Activated CD4-positive, alpha-beta memory T cell treated with anti-CD3 and anti-CD28 coated beads for 36 hours (primary cell): ENCODE data around the gene HINT3. TPM values are rescaled to one million over a fixed set of nuclear protein-coding genes. Genes with fewer than 3 reads are reported as not detected.
A peak's percentile ranks its signal among the peaks of the same experiment; 100 is the strongest.

ENCODE experiments used
- CTCF ChIA-PET: fragments of 350-600 bp; sonication (Branson Sonifier 250); formaldehyde crosslinking; loops from one replicate; lab custom pipeline; 2021; ENCODE audit warnings: antibody characterized with exemption, inconsistent platforms; lab: Charles Lee
- POLR2A ChIA-PET: fragments of 350-600 bp; sonication (Branson Sonifier 250); formaldehyde crosslinking; loops from one replicate; lab custom pipeline; 2021; ENCODE audit warnings: antibody characterized with exemption; lab: Charles Lee
- DNase-seq: peaks from one replicate; pipeline ENCODE4 v3.0.0-alpha.2; 2020
- H3K27ac Mint-ChIP-seq: one replicate; pipeline ENCODE4 v1.8.0; 2021; ENCODE audit warnings: mixed read lengths
- H3K27me3 Mint-ChIP-seq: one replicate; pipeline ENCODE4 v1.8.0; 2021; ENCODE audit warnings: mixed read lengths
- H3K36me3 Mint-ChIP-seq: one replicate; pipeline ENCODE4 v1.8.0; 2021; ENCODE audit warnings: mixed read lengths
- H3K4me1 Mint-ChIP-seq: one replicate; pipeline ENCODE4 v1.8.0; 2021; ENCODE audit warnings: low read depth, mixed read lengths
- H3K4me3 Mint-ChIP-seq: one replicate; pipeline ENCODE4 v1.8.0; 2021; ENCODE audit warnings: mild to moderate bottlenecking, mixed read lengths
- H3K9me3 Mint-ChIP-seq: one replicate; pipeline ENCODE4 v1.8.0; 2021; ENCODE audit warnings: mixed read lengths
- intact Hi-C: fragments of 100-400 bp; cut with micrococcal nuclease; formaldehyde crosslinking; loops from one replicate; pipeline ENCODE4 v1.15.1; 2023
- total RNA-seq, 2 experiments: library from RNA; stranded (reverse); gene quantifications; one replicate each; pipeline ENCODE4 v1.2.3, GENCODE V29; 2021

HINT3 gene
- total RNA-seq, 2 experiments from 2014 or later = 9.6 to 9.8 TPM

GRCh38 chr6:125940247-125941041, 16.1 kb upstream of the HINT3 start:
- DNase-seq = no peak
- no peaks in the 10 kb centered on the region for H3K36me3 Mint-ChIP-seq
- intact Hi-C loops = no loop called here
- H3K4me1 Mint-ChIP-seq = peaks cover 21% of the 10 kb centered on the region
- ChIA-PET POLR2A (interaction anchor here (0.8 kb wide), 1 partner anchor 11 kb away, joined by 4 read pairs; no protein-coding TSS in a partner anchor), CTCF (interaction anchor here (0.7 to 2.1 kb wide), 4 partner anchors 16 to 34 kb away, joined by 3 to 8 read pairs (median 5); partner anchors contain the start of gene HINT3)
- H3K27me3 Mint-ChIP-seq = peaks cover 3% of the 10 kb centered on the region
- peaks cover 4% of the 10 kb centered on the region for H3K9me3 Mint-ChIP-seq
- H3K27ac Mint-ChIP-seq = no peak overlapping the region
- H3K4me3 Mint-ChIP-seq = no peak overlapping the region

GRCh38 chr6:125942672-125943527, 13.7 kb upstream of the HINT3 start:
- CTCF ChIA-PET = interaction anchor here (0.6 to 1.6 kb wide), 3 partner anchors 10 to 54 kb away, joined by 3 to 7 read pairs (median 6); partner anchors contain the start of gene HINT3

GRCh38 chr6:125943528-125944433, 12.8 kb upstream of the HINT3 start:
- intact Hi-C loops = no loop called here
- Mint-ChIP-seq H3K4me1 (peaks cover 25% of the 10 kb centered on the region), H3K36me3 (no peaks in the 10 kb centered on the region), H3K27ac (no peak overlapping the region), H3K9me3 (no peaks in the 10 kb centered on the region), H3K27me3 (peaks cover 5% of the 10 kb centered on the region), H3K4me3 (no peak overlapping the region)
- CTCF ChIA-PET = interaction anchor here (0.7 to 1.6 kb wide), 3 partner anchors 9 to 749 kb away, joined by 4 to 7 read pairs (median 6); partner anchors contain the start of gene HINT3
- POLR2A ChIA-PET = interaction anchor here (0.6 to 0.7 kb wide), 2 partner anchors 12 to 77 kb away, joined by 3 read pairs; no protein-coding TSS in a partner anchor
- no peak for DNase-seq

More at GRCh38 chr6:125942672-125943527, 13.7 kb upstream of the HINT3 start:
- POLR2A ChIA-PET = interaction anchor here (0.6 kb wide), 1 partner anchor 13 kb away, joined by 3 read pairs; no protein-coding TSS in a partner anchor
- Mint-ChIP-seq H3K27me3 (peaks cover 3% of the 10 kb centered on the region), H3K9me3 (no peaks in the 10 kb centered on the region), H3K27ac (no peak overlapping the region), H3K4me3 (no peak overlapping the region), H3K4me1 (peaks cover 25% of the 10 kb centered on the region), H3K36me3 (no peaks in the 10 kb centered on the region)
- intact Hi-C loops = no loop called here
- DNase-seq = no peak

- intact Hi-C loops = no loop called here
- POLR2A ChIA-PET = interaction anchor here (0.7 kb wide), 1 partner anchor 78 kb away, joined by 3 read pairs; no protein-coding TSS in a partner anchor
These were observed 12.1 kb upstream of the HINT3 start for GRCh38 chr6:125944434-125944816.

GRCh38 chr6:125944896-125945295, 11.7 kb upstream of the HINT3 start:
- peaks cover 16% of the 10 kb centered on the region for H3K4me1 Mint-ChIP-seq
- ChIA-PET CTCF (interaction anchor here (0.7 kb wide), 1 partner anchor 750 kb away, joined by 4 read pairs; no protein-coding TSS in a partner anchor), POLR2A (interaction anchor here (0.7 kb wide), 1 partner anchor 78 kb away, joined by 3 read pairs; no protein-coding TSS in a partner anchor)
- no peak overlapping the region for H3K4me3 Mint-ChIP-seq
- H3K36me3 Mint-ChIP-seq = no peaks in the 10 kb centered on the region
- no peaks in the 10 kb centered on the region for H3K9me3 Mint-ChIP-seq
- H3K27ac Mint-ChIP-seq = no peak overlapping the region
- H3K27me3 Mint-ChIP-seq = peaks cover 4% of the 10 kb centered on the region
- intact Hi-C loops = no loop called here
- no peak for DNase-seq

More at GRCh38 chr6:125944434-125944816, 12.1 kb upstream of the HINT3 start:
- Mint-ChIP-seq H3K4me3 (no peak overlapping the region), H3K27ac (no peak overlapping the region), H3K36me3 (no peaks in the 10 kb centered on the region), H3K9me3 (no peaks in the 10 kb centered on the region), H3K27me3 (peaks cover 5% of the 10 kb centered on the region), H3K4me1 (peaks cover 20% of the 10 kb centered on the region)
- DNase-seq = no peak
- CTCF ChIA-PET = interaction anchor here (0.7 to 1.5 kb wide), 2 partner anchors 9 to 749 kb away, joined by 4 to 6 read pairs; no protein-coding TSS in a partner anchor

GRCh38 chr6:125945378-125946141, 11.0 kb upstream of the HINT3 start:
- intact Hi-C loops = no loop called here
- no peaks in the 10 kb centered on the region for H3K36me3 Mint-ChIP-seq

GRCh38 chr6:125947615-125948014, 9.0 kb upstream of the HINT3 start:
- no peak overlapping the region for H3K4me3 Mint-ChIP-seq
- intact Hi-C loops = no loop called here
- H3K27ac Mint-ChIP-seq = no peak overlapping the region
- ChIA-PET POLR2A (interaction anchor here (0.9 kb wide), 1 partner anchor 9 kb away, joined by 3 read pairs; the partner anchor contains the start of gene HINT3), CTCF (interaction anchor here (3.7 kb wide), 1 partner anchor 9 kb away, joined by 26 read pairs; the partner anchor contains the start of gene HINT3)
- H3K36me3 Mint-ChIP-seq = no peaks in the 10 kb centered on the region
- no peaks in the 10 kb centered on the region for H3K9me3 Mint-ChIP-seq
- H3K4me1 Mint-ChIP-seq = peaks cover 15% of the 10 kb centered on the region
- peaks cover 9% of the 10 kb centered on the region for H3K27me3 Mint-ChIP-seq
- no peak for DNase-seq

More at GRCh38 chr6:125945378-125946141, 11.0 kb upstream of the HINT3 start:
- H3K27ac Mint-ChIP-seq = no peak overlapping the region
- ChIA-PET CTCF (interaction anchor here (1.1 to 3.7 kb wide), 2 partner anchors 11 to 155 kb away, joined by 3 to 26 read pairs; partner anchors contain the start of genes HINT3 and NCOA7), POLR2A (no interaction called here)
- peaks cover 4% of the 10 kb centered on the region for H3K27me3 Mint-ChIP-seq
- H3K4me1 Mint-ChIP-seq = peaks cover 15% of the 10 kb centered on the region
- no peaks in the 10 kb centered on the region for H3K9me3 Mint-ChIP-seq
- DNase-seq = no peak
- no peak overlapping the region for H3K4me3 Mint-ChIP-seq

- no peak for DNase-seq
- intact Hi-C loops = no loop called here
- CTCF ChIA-PET = interaction anchor here (3.7 kb wide), 1 partner anchor 8 kb away, joined by 26 read pairs; the partner anchor contains the start of gene HINT3
- no peak overlapping the region for H3K27ac Mint-ChIP-seq
- peaks cover 10% of the 10 kb centered on the region for H3K27me3 Mint-ChIP-seq
- no peak overlapping the region for H3K4me3 Mint-ChIP-seq
- H3K9me3 Mint-ChIP-seq = no peaks in the 10 kb centered on the region
- H3K4me1 Mint-ChIP-seq = peaks cover 15% of the 10 kb centered on the region
- POLR2A ChIA-PET = no interaction called here
- no peaks in the 10 kb centered on the region for H3K36me3 Mint-ChIP-seq
These were observed 8.1 kb upstream of the HINT3 start for GRCh38 chr6:125948455-125948854.

GRCh38 chr6:125949069-125949468, 7.5 kb upstream of the HINT3 start:
- no peaks in the 10 kb centered on the region for H3K36me3 Mint-ChIP-seq
- H3K9me3 Mint-ChIP-seq = no peaks in the 10 kb centered on the region
- H3K4me3 Mint-ChIP-seq = no peak overlapping the region
- ChIA-PET POLR2A (no interaction called here), CTCF (interaction anchor here (3.7 kb wide), 1 partner anchor 7 kb away, joined by 26 read pairs; the partner anchor contains the start of gene HINT3)
- H3K4me1 Mint-ChIP-seq = peaks cover 9% of the 10 kb centered on the region
- peaks cover 10% of the 10 kb centered on the region for H3K27me3 Mint-ChIP-seq
- DNase-seq = no peak
- intact Hi-C loops = no loop called here
- no peak overlapping the region for H3K27ac Mint-ChIP-seq

- peaks cover 10% of the 10 kb centered on the region for H3K27me3 Mint-ChIP-seq
- intact Hi-C loops = no loop called here
- ChIA-PET CTCF (interaction anchor here (3.3 kb wide), 1 partner anchor 44 kb away, joined by 21 read pairs; no protein-coding TSS in a partner anchor), POLR2A (no interaction called here)
- no peaks in the 10 kb centered on the region for H3K9me3 Mint-ChIP-seq
- H3K4me3 Mint-ChIP-seq = no peak overlapping the region
- no peaks in the 10 kb centered on the region for H3K36me3 Mint-ChIP-seq
- peak; percentile 65 for DNase-seq
- peaks cover 6% of the 10 kb centered on the region for H3K4me1 Mint-ChIP-seq
- H3K27ac Mint-ChIP-seq = no peak overlapping the region
These were observed 6.3 kb upstream of the HINT3 start for GRCh38 chr6:125950293-125950692.
